ENCODE measurements around the gene HPS5.

The HPS5 gene

GRCh38 chr11:18365741-18366140, 43.8 kb upstream of the HPS5 start:
- no peak overlapping the region for H3K4me3 ChIP-seq (ENCODE audit: low read length)
- DNase-seq (ENCODE audit: low read depth) = no peak
- no peak for TF ChIP-seq CTCF (conservative IDR thresholded peaks at IDR 0.05; ENCODE audit: low read length)

- no peak for TF ChIP-seq CTCF (conservative IDR thresholded peaks at IDR 0.05; ENCODE audit: low read length)
- peak; percentile 48 for DNase-seq (ENCODE audit: low read depth)
- no peak overlapping the region for H3K4me3 ChIP-seq (ENCODE audit: low read length)
These were observed 42.6 kb upstream of the HPS5 start for GRCh38 chr11:18364495-18365073.

- no peak for TF ChIP-seq CTCF (conservative IDR thresholded peaks at IDR 0.05; ENCODE audit: low read length)
- no peak overlapping the region for H3K4me3 ChIP-seq (ENCODE audit: low read length)
- no peak for DNase-seq (ENCODE audit: low read depth)
These were observed 39.2 kb upstream of the HPS5 start for GRCh38 chr11:18361154-18361553.

GRCh38 chr11:18358646-18359045, 36.7 kb upstream of the HPS5 start:
- TF ChIP-seq CTCF (conservative IDR thresholded peaks at IDR 0.05; ENCODE audit: low read length) = no peak
- no peak for DNase-seq (ENCODE audit: low read depth)
- H3K4me3 ChIP-seq (ENCODE audit: low read length) = no peak overlapping the region

- H3K4me3 ChIP-seq (ENCODE audit: low read length) = no peak overlapping the region
- no peak for TF ChIP-seq CTCF (conservative IDR thresholded peaks at IDR 0.05; ENCODE audit: low read length)
- peak; percentile 34 for DNase-seq (ENCODE audit: low read depth)
These were observed 30.6 kb upstream of the HPS5 start for GRCh38 chr11:18352581-18352980.

- TF ChIP-seq CTCF (conservative IDR thresholded peaks at IDR 0.05; ENCODE audit: low read length) = no peak
- peak overlapping the region; percentile 18; the same call in 1 of the 2 replicates for H3K4me3 ChIP-seq (ENCODE audit: low read length)
- peak; percentile 76 for DNase-seq (ENCODE audit: low read depth)
These were observed 25.7 kb upstream of the HPS5 start for GRCh38 chr11:18347471-18348125.

- TF ChIP-seq CTCF (conservative IDR thresholded peaks at IDR 0.05; ENCODE audit: low read length) = no peak
These were observed 11.0 kb upstream of the HPS5 start for GRCh38 chr11:18332891-18333290.

More at GRCh38 chr11:18332891-18333290, 11.0 kb upstream of the HPS5 start:
- H3K4me3 ChIP-seq (ENCODE audit: low read length) = no peak overlapping the region
- DNase-seq (ENCODE audit: low read depth) = no peak

All from AG10803 (cell line).